ENCODE results near the gene MLKL.

Gene MLKL

DNA sequence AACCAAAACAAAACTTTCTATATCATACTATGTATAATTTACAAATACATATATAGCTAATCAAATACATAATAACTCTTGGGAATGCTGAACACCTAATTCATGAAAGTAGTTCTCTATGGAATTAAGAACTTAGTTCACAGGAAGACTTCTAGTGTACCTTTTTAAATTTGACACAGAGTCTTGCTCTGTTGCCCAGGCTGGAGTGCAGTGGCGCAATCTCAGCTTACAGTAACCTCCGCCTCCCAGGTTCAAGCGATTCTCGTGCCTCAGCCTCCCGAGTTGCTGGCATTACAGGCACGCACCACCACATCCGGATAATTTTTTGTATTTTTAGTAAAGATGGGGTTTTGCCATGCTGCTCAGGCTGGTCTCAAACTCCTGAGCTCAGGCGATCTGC lies 58.7 kb downstream of the MLKL start:
- Histone ChIP-seq H3K27ac (ENCODE audit: low read depth, low read length) (no peak overlapping the region), H3K36me3 (ENCODE audit: insufficient read depth, low read length) (peaks cover 96% of the 10 kb centered on the region), H3K4me1 (ENCODE audit: insufficient read depth, low read length) (no peaks in the 10 kb centered on the region), H3K27me3 (ENCODE audit: insufficient read depth, low read length) (no peaks in the 10 kb centered on the region), H3K9me3 (ENCODE audit: insufficient read depth, low read depth, low read length) (no peaks in the 10 kb centered on the region), H3K4me3 (ENCODE audit: low read length) (no peak overlapping the region), H3K9ac (ENCODE audit: low read depth, low read length) (no peak overlapping the region)
- WGBS = 97% methylated on average over 8 of the region's 8 CpGs

DNA sequence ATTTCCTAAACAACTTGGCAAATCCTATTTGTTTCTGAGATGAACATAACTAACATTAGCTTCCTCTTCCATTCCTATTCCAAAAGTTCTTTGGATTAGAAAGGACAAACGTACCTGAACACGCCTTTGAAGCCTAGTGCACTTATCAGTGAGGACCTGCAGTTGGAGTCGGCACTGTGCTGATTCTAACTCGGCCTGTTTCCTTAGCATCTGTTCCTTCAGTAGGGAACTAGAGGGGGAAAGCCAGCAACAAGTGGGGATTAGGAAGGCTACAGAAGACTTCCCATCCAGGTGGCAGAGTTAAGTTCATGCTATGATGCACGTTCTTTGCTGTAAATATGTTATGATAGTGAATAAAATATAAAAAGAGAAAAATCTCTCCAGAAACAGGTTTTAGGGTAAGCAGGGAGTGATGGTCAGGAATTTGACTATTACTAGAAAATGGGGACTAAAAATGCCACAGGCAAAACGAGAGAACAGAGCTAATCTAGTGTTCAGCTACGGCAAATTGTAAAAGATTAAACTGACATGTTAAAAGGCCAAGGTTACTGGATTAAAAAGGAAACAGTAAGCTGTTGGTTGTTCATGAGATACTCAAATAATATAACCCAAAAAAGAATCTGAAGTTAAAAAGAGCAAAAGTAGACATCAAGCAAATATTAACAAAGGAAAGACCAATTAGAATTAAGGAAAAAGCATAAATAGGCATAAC lies 62.8 kb downstream of the MLKL start:
- Histone ChIP-seq H3K9ac (ENCODE audit: low read depth, low read length) (no peak overlapping the region), H3K36me3 (ENCODE audit: insufficient read depth, low read length) (peaks cover 96% of the 10 kb centered on the region), H3K4me3 (ENCODE audit: low read length) (no peak overlapping the region), H3K9me3 (ENCODE audit: insufficient read depth, low read depth, low read length) (no peaks in the 10 kb centered on the region), H3K4me1 (ENCODE audit: insufficient read depth, low read length) (no peaks in the 10 kb centered on the region), H3K27ac (ENCODE audit: low read depth, low read length) (no peak overlapping the region), H3K27me3 (ENCODE audit: insufficient read depth, low read length) (no peaks in the 10 kb centered on the region)
- whole genome bisulfite sequencing = 96% methylated on average over 7 of the region's 7 CpGs

DNA sequence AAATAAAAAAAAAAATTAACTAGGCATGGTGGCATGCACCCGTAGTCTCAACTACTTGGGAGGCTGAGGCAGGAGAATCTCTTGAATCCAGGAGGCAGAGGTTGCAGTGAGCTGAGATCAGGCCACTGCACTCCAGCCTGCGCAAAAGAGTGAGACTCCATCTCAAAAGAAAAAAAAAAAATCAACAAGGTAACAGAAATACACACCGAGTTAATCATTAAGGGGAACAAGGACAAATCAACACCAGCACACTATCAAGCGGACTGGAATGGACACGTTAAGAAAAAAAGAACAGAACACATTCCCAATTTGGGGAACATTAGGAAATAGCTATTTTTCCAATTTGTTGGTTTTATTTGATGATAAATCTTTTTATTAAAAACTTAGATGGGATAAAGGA lies 65.4 kb downstream of the MLKL start:
- no peaks in the 10 kb centered on the region for H3K4me1 ChIP-seq (ENCODE audit: insufficient read depth, low read length)
- peaks cover 98% of the 10 kb centered on the region for H3K36me3 ChIP-seq (ENCODE audit: insufficient read depth, low read length)
- WGBS = 90% methylated on average over 5 of the region's 5 CpGs
- no peaks in the 10 kb centered on the region for H3K9me3 ChIP-seq (ENCODE audit: insufficient read depth, low read depth, low read length)
- no peak overlapping the region for H3K9ac ChIP-seq (ENCODE audit: low read depth, low read length)
- no peak overlapping the region for H3K27ac ChIP-seq (ENCODE audit: low read depth, low read length)
- H3K4me3 ChIP-seq (ENCODE audit: low read length) = no peak overlapping the region
- no peaks in the 10 kb centered on the region for H3K27me3 ChIP-seq (ENCODE audit: insufficient read depth, low read length)

DNA sequence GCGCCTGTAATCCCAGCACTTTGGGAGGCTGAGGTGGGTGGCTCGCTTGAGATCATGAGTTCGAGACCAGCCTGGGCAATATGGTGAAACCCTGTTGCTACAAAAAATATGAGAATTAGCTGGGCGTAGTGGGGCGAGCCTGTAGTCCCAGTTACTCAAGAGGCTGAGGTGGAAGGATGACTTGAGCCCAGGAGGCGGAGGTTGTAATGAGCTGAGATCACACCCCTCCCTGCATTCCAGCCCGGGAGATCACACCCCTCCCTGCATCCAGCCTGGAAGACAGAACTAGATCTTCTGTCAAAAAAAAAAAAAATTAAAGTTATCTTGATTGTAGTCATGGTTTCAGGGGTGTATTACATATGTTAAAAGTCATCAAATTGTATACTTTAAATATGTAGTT lies 67.0 kb downstream of the MLKL start:
- no peak overlapping the region for H3K27ac ChIP-seq (ENCODE audit: low read depth, low read length)
- no peaks in the 10 kb centered on the region for H3K27me3 ChIP-seq (ENCODE audit: insufficient read depth, low read length)
- 97% methylated on average over 6 of the region's 7 CpGs for WGBS
- H3K4me3 ChIP-seq (ENCODE audit: low read length) = no peak overlapping the region
- H3K36me3 ChIP-seq (ENCODE audit: insufficient read depth, low read length) = peaks cover 98% of the 10 kb centered on the region
- H3K9me3 ChIP-seq (ENCODE audit: insufficient read depth, low read depth, low read length) = no peaks in the 10 kb centered on the region
- H3K9ac ChIP-seq (ENCODE audit: low read depth, low read length) = no peak overlapping the region
- H3K4me1 ChIP-seq (ENCODE audit: insufficient read depth, low read length) = no peaks in the 10 kb centered on the region

DNA sequence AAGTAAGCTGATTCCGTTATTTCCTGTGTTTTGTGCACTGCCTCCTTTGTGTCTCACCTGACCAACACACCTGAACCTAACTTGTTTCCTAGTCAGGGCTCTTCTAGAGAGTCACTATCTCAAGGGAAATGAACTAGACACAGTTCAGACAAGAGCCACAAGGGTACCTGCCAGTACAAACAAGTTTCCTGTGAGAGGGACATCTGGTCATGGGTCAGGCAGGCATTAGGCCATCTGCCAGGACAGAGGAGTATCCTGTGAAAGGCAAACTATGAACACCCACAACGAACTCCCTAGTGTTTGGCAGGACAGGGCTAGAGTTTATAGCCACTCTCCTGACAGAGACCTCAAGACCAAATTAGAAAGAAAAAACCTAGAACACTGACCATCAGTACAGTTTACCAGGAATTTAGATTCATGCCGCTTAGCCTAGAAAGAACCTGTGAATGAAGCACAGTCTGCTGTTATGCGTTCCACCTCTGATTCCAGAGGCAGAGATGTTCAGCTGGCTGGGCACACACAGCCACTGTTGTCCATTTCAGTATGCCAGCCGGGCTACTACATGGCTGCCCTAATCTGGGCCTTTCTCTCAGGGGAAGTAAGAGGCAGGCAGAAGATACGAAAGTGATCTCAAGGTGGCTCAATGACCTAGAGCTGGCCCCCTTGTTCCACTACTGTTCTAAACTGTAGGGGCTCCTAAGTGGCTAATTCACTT lies 73.0 kb downstream of the MLKL start:
- H3K4me1 ChIP-seq (ENCODE audit: insufficient read depth, low read length) = peaks cover under 1% of the 10 kb centered on the region
- H3K9ac ChIP-seq (ENCODE audit: low read depth, low read length) = no peak overlapping the region
- H3K27ac ChIP-seq (ENCODE audit: low read depth, low read length) = no peak overlapping the region
- peaks cover 100% of the 10 kb centered on the region for H3K36me3 ChIP-seq (ENCODE audit: insufficient read depth, low read length)
- 95% methylated on average over 6 of the region's 6 CpGs for WGBS
- no peaks in the 10 kb centered on the region for H3K27me3 ChIP-seq (ENCODE audit: insufficient read depth, low read length)
- H3K4me3 ChIP-seq (ENCODE audit: low read length) = no peak overlapping the region
- H3K9me3 ChIP-seq (ENCODE audit: insufficient read depth, low read depth, low read length) = no peaks in the 10 kb centered on the region

DNA sequence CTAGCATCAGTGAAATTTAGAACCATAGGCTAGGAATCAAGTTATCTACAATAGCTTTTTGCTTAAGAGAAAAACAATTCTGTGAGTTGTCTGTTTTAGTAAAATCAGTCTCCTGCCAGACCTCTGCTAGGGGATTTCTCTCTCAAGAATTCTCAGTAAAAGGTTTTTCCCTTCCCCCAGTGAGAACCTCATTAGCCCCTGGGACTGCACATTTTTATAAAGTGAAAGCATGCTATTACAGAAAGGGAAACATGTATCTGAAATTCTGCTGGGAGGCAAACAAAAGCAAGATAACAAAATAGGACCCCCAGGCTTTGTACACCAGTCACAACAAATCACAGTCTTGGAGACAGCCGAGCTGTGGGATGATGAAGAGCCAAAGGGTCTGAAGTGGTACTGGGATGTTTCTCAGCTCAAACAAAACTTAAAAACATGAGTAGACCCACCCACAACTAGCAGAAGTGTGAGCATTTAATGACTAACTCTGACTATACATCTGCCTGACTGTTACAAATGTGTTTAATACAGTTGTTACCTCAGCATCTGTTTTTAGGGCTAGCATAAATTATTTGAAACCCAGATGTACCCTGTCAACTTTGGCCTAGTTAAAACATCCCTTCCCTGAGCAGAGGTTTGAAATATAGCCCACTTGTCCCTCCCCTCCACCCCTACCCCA lies 73.8 kb downstream of the MLKL start:
- Histone ChIP-seq H3K27me3 (ENCODE audit: insufficient read depth, low read length) (no peaks in the 10 kb centered on the region), H3K4me1 (ENCODE audit: insufficient read depth, low read length) (peaks cover 4% of the 10 kb centered on the region), H3K27ac (ENCODE audit: low read depth, low read length) (no peak overlapping the region), H3K9me3 (ENCODE audit: insufficient read depth, low read depth, low read length) (no peaks in the 10 kb centered on the region), H3K9ac (ENCODE audit: low read depth, low read length) (no peak overlapping the region), H3K36me3 (ENCODE audit: insufficient read depth, low read length) (peaks cover 100% of the 10 kb centered on the region), H3K4me3 (ENCODE audit: low read length) (no peak overlapping the region)
- no CpG with 5 or more reads among the region's 1 CpG for WGBS

DNA sequence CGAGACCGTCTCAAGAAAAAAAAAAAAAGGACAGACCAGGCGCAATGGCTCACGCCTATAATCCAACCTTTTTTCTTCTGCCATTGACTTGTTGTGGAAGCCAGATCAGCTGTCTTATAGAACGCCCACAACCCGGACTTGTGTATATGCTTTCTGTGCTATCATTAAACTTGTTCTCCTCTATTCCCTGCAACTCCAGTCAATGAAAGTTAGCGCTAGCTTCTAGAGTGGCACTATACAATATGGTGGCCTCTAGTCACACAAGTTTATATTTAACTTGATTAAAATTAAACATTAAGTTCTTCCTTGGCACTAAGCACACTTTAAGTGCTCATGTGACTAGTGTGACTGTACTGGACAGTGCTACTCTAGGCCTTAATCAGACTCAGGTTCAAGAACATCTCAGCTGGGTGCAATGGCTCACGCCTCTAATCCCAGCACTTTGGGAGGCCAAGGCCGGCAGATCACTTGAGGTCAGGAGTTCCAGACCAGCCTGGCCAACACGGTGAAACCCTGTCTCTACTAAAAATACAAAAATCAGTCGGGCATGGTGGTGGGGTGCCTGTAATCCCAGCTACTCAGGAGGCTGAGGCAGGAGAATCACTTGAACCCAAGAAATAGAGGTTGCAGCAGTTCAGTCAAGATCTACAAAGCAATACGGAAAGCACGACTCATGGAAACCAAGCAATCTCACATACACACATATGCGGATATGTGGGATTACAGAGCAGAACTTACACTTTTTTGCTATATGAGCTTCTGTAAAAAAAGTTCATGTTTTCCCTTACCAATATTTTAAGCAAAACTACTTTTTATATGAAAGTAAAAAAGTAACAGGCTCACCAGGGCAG lies 74.9 kb downstream of the MLKL start:
- peaks cover 98% of the 10 kb centered on the region for H3K36me3 ChIP-seq (ENCODE audit: insufficient read depth, low read length)
- H3K4me1 ChIP-seq (ENCODE audit: insufficient read depth, low read length) = peaks cover 4% of the 10 kb centered on the region
- no peak overlapping the region for H3K27ac ChIP-seq (ENCODE audit: low read depth, low read length)
- H3K27me3 ChIP-seq (ENCODE audit: insufficient read depth, low read length) = no peaks in the 10 kb centered on the region
- WGBS = 95% methylated on average over 14 of the region's 14 CpGs
- no peak overlapping the region for H3K4me3 ChIP-seq (ENCODE audit: low read length)
- no peaks in the 10 kb centered on the region for H3K9me3 ChIP-seq (ENCODE audit: insufficient read depth, low read depth, low read length)
- no peak overlapping the region for H3K9ac ChIP-seq (ENCODE audit: low read depth, low read length)

DNA sequence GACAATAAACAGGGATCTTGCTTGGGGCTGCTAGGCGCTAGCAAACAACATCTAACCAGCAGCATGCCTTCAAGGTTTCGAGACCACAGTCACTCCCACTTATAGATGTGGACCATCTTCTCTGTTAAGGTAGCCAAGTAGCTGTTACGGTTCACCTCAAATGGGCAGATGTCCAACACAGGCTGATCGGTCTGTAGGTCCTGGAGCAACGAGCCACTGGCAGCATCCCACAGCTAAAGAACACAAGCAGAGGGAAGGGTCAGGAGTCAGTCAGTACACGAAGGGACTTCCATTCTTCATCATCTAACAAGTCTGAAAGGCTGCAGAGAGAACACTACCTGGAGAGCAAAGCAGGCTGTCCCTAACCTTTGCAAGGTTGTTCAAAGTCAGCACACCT lies 76.8 kb downstream of the MLKL start:
- no peak overlapping the region for H3K4me3 ChIP-seq (ENCODE audit: low read length)
- H3K27ac ChIP-seq (ENCODE audit: low read depth, low read length) = no peak overlapping the region
- 93% methylated on average over 6 of the region's 6 CpGs for WGBS
- H3K27me3 ChIP-seq (ENCODE audit: insufficient read depth, low read length) = no peaks in the 10 kb centered on the region
- no peaks in the 10 kb centered on the region for H3K9me3 ChIP-seq (ENCODE audit: insufficient read depth, low read depth, low read length)
- H3K36me3 ChIP-seq (ENCODE audit: insufficient read depth, low read length) = peaks cover 95% of the 10 kb centered on the region
- peaks cover 4% of the 10 kb centered on the region for H3K4me1 ChIP-seq (ENCODE audit: insufficient read depth, low read length)
- no peak overlapping the region for H3K9ac ChIP-seq (ENCODE audit: low read depth, low read length)

DNA sequence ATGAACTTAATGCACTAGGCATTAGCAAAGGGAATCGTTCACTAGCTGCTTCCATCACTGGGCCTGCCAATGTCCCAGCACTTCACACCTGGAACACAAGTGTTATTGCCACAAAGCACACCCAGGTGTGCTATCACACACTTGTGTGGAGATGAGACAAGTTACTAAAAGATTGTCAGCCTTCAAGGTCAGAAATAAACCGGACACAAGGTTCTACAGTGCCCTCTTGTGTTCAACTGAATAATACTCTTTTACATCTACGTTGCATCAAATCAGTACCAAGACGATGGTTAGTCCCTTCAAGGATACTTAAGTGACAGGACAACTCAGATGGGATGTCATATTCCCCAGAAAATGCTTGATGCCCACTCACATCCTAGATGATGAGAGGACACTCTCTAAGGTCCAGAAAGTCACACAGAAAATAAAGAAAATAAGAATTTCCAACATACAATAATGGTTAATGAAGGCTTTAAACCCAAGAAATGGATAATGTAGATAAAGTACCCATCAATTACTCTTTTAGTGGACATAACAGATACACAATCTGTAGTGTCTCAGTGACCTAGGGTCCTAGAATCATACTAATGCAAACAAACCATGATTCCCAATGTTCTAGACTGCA lies 77.3 kb downstream of the MLKL start:
- Histone ChIP-seq H3K4me3 (ENCODE audit: low read length) (no peak overlapping the region), H3K27me3 (ENCODE audit: insufficient read depth, low read length) (no peaks in the 10 kb centered on the region), H3K27ac (ENCODE audit: low read depth, low read length) (no peak overlapping the region), H3K9me3 (ENCODE audit: insufficient read depth, low read depth, low read length) (no peaks in the 10 kb centered on the region), H3K4me1 (ENCODE audit: insufficient read depth, low read length) (peaks cover 4% of the 10 kb centered on the region), H3K9ac (ENCODE audit: low read depth, low read length) (no peak overlapping the region), H3K36me3 (ENCODE audit: insufficient read depth, low read length) (peaks cover 90% of the 10 kb centered on the region)
- 78% methylated on average over 4 of the region's 4 CpGs for WGBS

DNA sequence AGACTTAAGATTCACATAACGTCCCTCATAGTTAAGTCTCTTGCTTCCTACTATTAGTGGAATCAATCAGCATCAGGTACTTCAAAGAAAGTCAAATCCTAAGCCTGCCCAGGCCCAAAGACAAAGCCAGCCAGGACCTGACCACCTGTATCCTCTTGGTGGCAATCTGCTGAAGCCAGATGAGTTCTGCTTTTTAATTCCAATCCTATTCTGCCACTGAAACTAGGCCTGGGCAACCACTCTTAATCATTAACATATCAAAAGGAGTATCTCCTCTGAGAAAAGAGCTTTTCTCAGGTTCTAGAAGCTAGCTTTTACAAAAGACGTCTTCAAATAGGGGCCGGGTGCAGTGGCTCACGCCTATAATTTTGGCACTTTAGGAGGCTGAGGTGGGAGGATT lies 78.7 kb downstream of the MLKL start:
- Histone ChIP-seq H3K9ac (ENCODE audit: low read depth, low read length) (no peak overlapping the region), H3K4me3 (ENCODE audit: low read length) (no peak overlapping the region), H3K27ac (ENCODE audit: low read depth, low read length) (no peak overlapping the region), H3K36me3 (ENCODE audit: insufficient read depth, low read length) (peaks cover 77% of the 10 kb centered on the region), H3K4me1 (ENCODE audit: insufficient read depth, low read length) (peaks cover 4% of the 10 kb centered on the region), H3K9me3 (ENCODE audit: insufficient read depth, low read depth, low read length) (no peaks in the 10 kb centered on the region), H3K27me3 (ENCODE audit: insufficient read depth, low read length) (no peaks in the 10 kb centered on the region)
- 88% methylated on average over 4 of the region's 4 CpGs for WGBS
